GM23338 (cell line): Measurements from ENCODE around the gene CLEC2D.

Source experiments
- EZH2 ChIP-seq: fragments of 200-600 bp; sonication (generic); IDR thresholded peaks from one replicate; pipeline ENCODE4 v1.8.0; 2017; ENCODE audit warnings: antibody characterized with exemption, mild to moderate bottlenecking, low read depth; ENCODE audit not compliant: unreplicated experiment
- EZH2phosphoT487 ChIP-seq: fragments of 200-600 bp; sonication (generic); IDR thresholded peaks from one replicate; pipeline ENCODE4 v1.8.1; 2018; ENCODE audit warnings: antibody characterized with exemption; ENCODE audit not compliant: unreplicated experiment
- POLR2AphosphoS5 ChIP-seq: IDR thresholded peaks from 2 replicates; pipeline ENCODE4 v1.6.1; 2016; ENCODE audit warnings: antibody characterized with exemption, low read depth
- TF ChIP-seq, protein P1 (sequence below), 2 experiments: fragments of 200-600 bp in 1 of 2; sonication (generic) in 1 of 2; conservative IDR thresholded peaks; 2 replicates each; pipeline versions ENCODE4 v1.5.1 to v1.6.1; 2016 to 2017; ENCODE audit warnings: antibody characterized with exemption in 2 of 2, low read depth in 2 of 2, mild to moderate bottlenecking in 2 of 2, moderate library complexity in 1 of 2
- TF ChIP-seq, protein P2 (sequence below): IDR thresholded peaks from one replicate; pipeline ENCODE4 v1.6.1; 2018; ENCODE audit warnings: antibody characterized with exemption; ENCODE audit not compliant: unreplicated experiment

DNA sequence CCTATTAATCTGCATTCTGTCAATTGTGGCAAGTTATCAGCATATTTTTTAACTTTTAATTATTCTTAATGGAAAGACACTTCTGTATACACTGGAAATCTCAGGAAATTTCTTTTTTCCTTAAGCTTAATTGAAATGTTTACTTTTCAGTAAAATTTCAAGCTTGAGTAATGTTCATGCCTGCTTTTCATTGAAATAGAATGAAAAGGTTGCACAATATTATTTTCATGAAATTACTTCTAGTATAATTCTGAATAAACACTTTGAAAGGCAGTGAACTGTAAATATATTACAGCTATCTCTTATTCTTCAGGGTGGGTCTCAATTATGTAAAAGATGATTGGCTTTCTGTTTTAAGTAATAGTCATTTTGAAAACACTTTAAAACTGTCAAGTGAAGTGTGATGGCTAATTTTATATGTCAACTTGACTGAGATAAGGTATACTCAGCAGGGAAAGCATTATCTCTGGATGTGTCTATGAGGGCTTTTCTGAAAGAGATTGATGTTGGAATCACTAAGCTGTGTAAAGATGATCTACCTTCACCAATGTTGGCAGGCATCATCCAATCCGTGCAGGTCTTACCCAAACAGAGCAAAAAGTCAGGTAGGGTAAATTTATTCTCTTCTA, 29.9 kb downstream of the CLEC2D start:
- TF ChIP-seq, protein P1, sequence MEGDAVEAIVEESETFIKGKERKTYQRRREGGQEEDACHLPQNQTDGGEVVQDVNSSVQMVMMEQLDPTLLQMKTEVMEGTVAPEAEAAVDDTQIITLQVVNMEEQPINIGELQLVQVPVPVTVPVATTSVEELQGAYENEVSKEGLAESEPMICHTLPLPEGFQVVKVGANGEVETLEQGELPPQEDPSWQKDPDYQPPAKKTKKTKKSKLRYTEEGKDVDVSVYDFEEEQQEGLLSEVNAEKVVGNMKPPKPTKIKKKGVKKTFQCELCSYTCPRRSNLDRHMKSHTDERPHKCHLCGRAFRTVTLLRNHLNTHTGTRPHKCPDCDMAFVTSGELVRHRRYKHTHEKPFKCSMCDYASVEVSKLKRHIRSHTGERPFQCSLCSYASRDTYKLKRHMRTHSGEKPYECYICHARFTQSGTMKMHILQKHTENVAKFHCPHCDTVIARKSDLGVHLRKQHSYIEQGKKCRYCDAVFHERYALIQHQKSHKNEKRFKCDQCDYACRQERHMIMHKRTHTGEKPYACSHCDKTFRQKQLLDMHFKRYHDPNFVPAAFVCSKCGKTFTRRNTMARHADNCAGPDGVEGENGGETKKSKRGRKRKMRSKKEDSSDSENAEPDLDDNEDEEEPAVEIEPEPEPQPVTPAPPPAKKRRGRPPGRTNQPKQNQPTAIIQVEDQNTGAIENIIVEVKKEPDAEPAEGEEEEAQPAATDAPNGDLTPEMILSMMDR (conservative IDR thresholded peaks at IDR 0.05; ENCODE audit: low read depth in 2 of 2) = no peak
- TF ChIP-seq POLR2AphosphoS5 (no peak), EZH2 (no peak), EZH2phosphoT487 (no peak)
- TF ChIP-seq, protein P2, sequence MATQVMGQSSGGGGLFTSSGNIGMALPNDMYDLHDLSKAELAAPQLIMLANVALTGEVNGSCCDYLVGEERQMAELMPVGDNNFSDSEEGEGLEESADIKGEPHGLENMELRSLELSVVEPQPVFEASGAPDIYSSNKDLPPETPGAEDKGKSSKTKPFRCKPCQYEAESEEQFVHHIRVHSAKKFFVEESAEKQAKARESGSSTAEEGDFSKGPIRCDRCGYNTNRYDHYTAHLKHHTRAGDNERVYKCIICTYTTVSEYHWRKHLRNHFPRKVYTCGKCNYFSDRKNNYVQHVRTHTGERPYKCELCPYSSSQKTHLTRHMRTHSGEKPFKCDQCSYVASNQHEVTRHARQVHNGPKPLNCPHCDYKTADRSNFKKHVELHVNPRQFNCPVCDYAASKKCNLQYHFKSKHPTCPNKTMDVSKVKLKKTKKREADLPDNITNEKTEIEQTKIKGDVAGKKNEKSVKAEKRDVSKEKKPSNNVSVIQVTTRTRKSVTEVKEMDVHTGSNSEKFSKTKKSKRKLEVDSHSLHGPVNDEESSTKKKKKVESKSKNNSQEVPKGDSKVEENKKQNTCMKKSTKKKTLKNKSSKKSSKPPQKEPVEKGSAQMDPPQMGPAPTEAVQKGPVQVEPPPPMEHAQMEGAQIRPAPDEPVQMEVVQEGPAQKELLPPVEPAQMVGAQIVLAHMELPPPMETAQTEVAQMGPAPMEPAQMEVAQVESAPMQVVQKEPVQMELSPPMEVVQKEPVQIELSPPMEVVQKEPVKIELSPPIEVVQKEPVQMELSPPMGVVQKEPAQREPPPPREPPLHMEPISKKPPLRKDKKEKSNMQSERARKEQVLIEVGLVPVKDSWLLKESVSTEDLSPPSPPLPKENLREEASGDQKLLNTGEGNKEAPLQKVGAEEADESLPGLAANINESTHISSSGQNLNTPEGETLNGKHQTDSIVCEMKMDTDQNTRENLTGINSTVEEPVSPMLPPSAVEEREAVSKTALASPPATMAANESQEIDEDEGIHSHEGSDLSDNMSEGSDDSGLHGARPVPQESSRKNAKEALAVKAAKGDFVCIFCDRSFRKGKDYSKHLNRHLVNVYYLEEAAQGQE = no peak
